Nephron progenitor cell (in vitro differentiated cells): Measurements from ENCODE around the gene HES4.

Experiments
- DNase-seq: peaks from one replicate; pipeline ENCODE4 v3.0.0; 2021
- H3K27ac Mint-ChIP-seq: 2 replicates; pipeline ENCODE4 v1.8.0; 2021; ENCODE audit warnings: mild to moderate bottlenecking, moderate library complexity, mixed read lengths
- H3K27me3 Mint-ChIP-seq: 2 replicates; pipeline ENCODE4 v1.8.0; 2021; ENCODE audit warnings: mild to moderate bottlenecking, low read depth, mixed read lengths; ENCODE audit not compliant: poor library complexity
- H3K36me3 Mint-ChIP-seq: 2 replicates; pipeline ENCODE4 v1.8.0; 2021; ENCODE audit warnings: low read depth, mixed read lengths
- H3K4me1 Mint-ChIP-seq: 2 replicates; pipeline ENCODE4 v1.8.0; 2021; ENCODE audit warnings: mixed read lengths
- H3K4me3 Mint-ChIP-seq: 2 replicates; pipeline ENCODE4 v1.8.0; 2021; ENCODE audit warnings: mild to moderate bottlenecking, moderate library complexity, mixed read lengths
- H3K9me3 Mint-ChIP-seq: 2 replicates; pipeline ENCODE4 v1.8.0; 2021; ENCODE audit warnings: mild to moderate bottlenecking, moderate library complexity, mixed read lengths
- TF ChIP-seq, protein P1 (sequence below): fragments of 200-600 bp; sonication (generic); IDR thresholded peaks from 2 replicates; pipeline ENCODE4 v1.5.0; 2021; ENCODE audit warnings: antibody characterized with exemption

The HES4 gene

DNA sequence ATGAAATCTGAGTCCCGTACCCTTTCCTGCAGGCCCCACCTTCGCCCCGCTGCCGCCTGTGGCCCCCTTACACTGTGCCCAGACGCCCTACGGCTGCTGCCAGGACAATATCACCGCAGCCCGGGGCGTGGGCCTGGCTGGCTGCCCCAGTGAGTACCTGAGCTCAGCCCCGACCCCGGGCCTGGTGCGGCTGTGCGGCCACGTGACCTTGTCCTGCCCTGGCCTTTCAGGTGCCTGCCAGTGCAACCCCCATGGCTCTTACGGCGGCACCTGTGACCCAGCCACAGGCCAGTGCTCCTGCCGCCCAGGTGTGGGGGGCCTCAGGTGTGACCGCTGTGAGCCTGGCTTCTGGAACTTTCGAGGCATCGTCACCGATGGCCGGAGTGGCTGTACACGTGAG lies 45.2 kb upstream of the HES4 start:
- DNase-seq: no peak
- H3K36me3 Mint-ChIP-seq: peaks cover 15% of the 10 kb centered on the region
- H3K9me3 Mint-ChIP-seq: no peaks in the 10 kb centered on the region
- TF ChIP-seq, protein P1, sequence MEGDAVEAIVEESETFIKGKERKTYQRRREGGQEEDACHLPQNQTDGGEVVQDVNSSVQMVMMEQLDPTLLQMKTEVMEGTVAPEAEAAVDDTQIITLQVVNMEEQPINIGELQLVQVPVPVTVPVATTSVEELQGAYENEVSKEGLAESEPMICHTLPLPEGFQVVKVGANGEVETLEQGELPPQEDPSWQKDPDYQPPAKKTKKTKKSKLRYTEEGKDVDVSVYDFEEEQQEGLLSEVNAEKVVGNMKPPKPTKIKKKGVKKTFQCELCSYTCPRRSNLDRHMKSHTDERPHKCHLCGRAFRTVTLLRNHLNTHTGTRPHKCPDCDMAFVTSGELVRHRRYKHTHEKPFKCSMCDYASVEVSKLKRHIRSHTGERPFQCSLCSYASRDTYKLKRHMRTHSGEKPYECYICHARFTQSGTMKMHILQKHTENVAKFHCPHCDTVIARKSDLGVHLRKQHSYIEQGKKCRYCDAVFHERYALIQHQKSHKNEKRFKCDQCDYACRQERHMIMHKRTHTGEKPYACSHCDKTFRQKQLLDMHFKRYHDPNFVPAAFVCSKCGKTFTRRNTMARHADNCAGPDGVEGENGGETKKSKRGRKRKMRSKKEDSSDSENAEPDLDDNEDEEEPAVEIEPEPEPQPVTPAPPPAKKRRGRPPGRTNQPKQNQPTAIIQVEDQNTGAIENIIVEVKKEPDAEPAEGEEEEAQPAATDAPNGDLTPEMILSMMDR: no peak
- H3K27me3 Mint-ChIP-seq: peaks cover 2% of the 10 kb centered on the region
- H3K4me3 Mint-ChIP-seq: no peak overlapping the region
- H3K27ac Mint-ChIP-seq: no peak overlapping the region
- no peaks in the 10 kb centered on the region for H3K4me1 Mint-ChIP-seq

DNA sequence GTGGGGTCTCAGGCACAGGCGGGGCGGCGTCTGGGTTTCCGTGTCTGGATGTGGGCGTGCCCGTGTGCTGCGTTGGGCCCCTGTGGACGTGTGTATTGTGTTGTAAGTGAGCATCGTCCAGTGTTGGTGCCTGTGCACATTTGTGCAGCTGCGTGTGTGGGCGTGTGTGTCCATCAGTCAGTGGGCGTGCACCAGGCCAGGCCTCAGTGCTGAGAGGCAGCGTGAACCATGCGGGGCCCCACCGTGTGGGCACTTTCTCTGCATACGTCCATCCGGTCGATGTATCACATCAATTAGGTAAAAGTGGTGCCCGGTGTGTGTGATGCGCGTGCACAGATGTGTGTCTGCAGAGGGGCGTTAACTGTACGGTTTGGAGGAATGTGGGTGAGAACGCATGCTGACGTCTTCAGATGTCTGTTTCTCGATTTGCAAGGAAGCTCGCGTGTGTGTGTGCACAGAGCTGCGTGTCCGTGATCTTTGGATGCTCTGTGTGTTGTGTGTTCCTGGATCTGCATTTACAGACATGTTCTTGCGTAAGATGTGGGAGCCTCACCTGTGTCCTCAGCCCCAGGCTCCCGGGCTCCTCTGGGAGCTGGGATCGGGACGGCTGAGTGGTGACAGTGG lies 44.7 kb upstream of the HES4 start:
- Mint-ChIP-seq H3K4me1 (peaks cover 5% of the 10 kb centered on the region), H3K27me3 (peaks cover 7% of the 10 kb centered on the region), H3K4me3 (no peak overlapping the region), H3K27ac (no peak overlapping the region), H3K36me3 (peaks cover 15% of the 10 kb centered on the region), H3K9me3 (no peaks in the 10 kb centered on the region)
- TF ChIP-seq, protein P1: no peak
- DNase-seq: no peak

DNA sequence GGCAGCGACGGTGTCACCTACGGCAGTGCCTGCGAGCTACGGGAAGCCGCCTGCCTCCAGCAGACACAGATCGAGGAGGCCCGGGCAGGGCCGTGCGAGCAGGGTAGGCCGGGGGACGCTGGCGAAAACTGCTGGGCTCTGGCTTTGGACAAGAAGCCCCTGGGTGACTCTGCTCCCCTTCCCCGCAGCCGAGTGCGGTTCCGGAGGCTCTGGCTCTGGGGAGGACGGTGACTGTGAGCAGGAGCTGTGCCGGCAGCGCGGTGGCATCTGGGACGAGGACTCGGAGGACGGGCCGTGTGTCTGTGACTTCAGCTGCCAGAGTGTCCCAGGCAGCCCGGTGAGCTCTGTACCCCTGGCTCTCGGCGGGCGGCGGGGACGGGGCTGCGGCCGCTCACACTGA lies 44.0 kb upstream of the HES4 start:
- Mint-ChIP-seq H3K9me3 (no peaks in the 10 kb centered on the region), H3K36me3 (peaks cover 15% of the 10 kb centered on the region), H3K27me3 (peaks cover 14% of the 10 kb centered on the region), H3K4me3 (no peak overlapping the region), H3K27ac (no peak overlapping the region), H3K4me1 (peaks cover 8% of the 10 kb centered on the region)
- DNase-seq: no peak
- TF ChIP-seq, protein P1: no peak

DNA sequence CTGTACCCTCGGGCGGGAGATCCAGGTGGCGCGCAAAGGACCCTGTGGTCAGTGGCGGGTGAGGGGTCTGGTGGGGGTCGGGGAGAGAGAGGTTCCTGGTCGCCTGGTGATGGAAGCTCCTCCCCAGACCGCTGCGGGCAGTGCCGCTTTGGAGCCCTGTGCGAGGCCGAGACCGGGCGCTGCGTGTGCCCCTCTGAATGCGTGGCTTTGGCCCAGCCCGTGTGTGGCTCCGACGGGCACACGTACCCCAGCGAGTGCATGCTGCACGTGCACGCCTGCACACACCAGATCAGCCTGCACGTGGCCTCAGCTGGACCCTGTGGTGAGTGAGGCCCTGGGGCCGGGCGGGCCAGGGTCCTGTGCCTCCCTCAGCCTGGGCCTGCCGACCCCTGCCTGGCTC lies 43.5 kb upstream of the HES4 start:
- peaks cover 19% of the 10 kb centered on the region for H3K27me3 Mint-ChIP-seq
- no peak for DNase-seq
- peaks cover 15% of the 10 kb centered on the region for H3K36me3 Mint-ChIP-seq
- H3K4me1 Mint-ChIP-seq: peaks cover 12% of the 10 kb centered on the region
- TF ChIP-seq, protein P1: no peak
- H3K4me3 Mint-ChIP-seq: no peak overlapping the region
- H3K27ac Mint-ChIP-seq: no peak overlapping the region
- H3K9me3 Mint-ChIP-seq: no peaks in the 10 kb centered on the region

DNA sequence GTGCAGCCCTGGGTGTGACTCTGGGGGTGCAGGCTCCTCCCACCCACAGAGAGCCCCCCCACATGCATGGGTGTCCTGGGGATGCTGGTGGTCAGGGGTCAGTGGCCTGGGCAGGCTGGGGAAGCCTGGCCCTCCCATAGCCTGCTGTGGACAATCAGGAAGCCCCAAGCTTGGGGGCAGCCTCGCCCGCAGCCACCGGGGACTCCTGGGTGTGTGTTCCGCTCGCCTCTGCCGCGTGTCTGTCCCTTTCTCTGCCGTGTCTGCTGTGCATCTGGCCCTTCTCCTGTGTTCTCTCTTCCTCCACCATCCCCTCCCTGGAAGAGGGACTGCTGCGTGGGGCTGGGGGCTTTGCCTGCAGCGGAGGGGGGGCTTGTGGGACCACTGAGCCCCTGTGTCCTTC lies 42.9 kb upstream of the HES4 start:
- H3K27ac Mint-ChIP-seq: no peak overlapping the region
- H3K9me3 Mint-ChIP-seq: no peaks in the 10 kb centered on the region
- peaks cover 15% of the 10 kb centered on the region for H3K36me3 Mint-ChIP-seq
- DNase-seq: no peak
- peaks cover 12% of the 10 kb centered on the region for H3K4me1 Mint-ChIP-seq
- peaks cover 25% of the 10 kb centered on the region for H3K27me3 Mint-ChIP-seq
- TF ChIP-seq, protein P1: no peak
- H3K4me3 Mint-ChIP-seq: no peak overlapping the region

DNA sequence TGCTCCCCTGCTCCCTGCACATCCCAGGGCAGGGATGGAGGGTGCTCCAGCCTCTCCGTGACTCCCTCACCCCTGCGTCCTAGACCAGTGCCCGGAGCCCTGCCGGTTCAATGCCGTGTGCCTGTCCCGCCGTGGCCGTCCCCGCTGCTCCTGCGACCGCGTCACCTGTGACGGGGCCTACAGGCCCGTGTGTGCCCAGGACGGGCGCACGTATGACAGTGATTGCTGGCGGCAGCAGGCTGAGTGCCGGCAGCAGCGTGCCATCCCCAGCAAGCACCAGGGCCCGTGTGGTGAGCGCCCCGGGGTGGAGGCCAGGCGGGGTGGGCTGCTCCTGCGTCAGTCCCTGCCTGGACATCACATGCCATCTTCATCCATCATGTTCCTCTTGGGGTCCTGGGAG lies 42.0 kb upstream of the HES4 start:
- TF ChIP-seq, protein P1: no peak
- peaks cover 10% of the 10 kb centered on the region for H3K36me3 Mint-ChIP-seq
- DNase-seq: no peak

More for the DNA sequence above, 42.0 kb upstream of the HES4 start:
- Mint-ChIP-seq H3K9me3 (no peaks in the 10 kb centered on the region), H3K4me1 (peaks cover 12% of the 10 kb centered on the region), H3K4me3 (no peak overlapping the region), H3K27me3 (peaks cover 34% of the 10 kb centered on the region), H3K27ac (no peak overlapping the region)
